Activated CD8-positive, alpha-beta memory T cell treated with anti-CD3 and anti-CD28 coated beads, Interleukin-2, amount 10 ng/mL, durations not matched to agents 7 days and 5 days (primary cell): ENCODE data around the gene TMEM134. TPM values are rescaled to one million over a fixed set of nuclear protein-coding genes. Genes with fewer than 3 reads are reported as not detected.

Source experiments
- ATAC-seq: fragments of 150-1000 bp; cut with Tn5 transposase; one replicate; pipeline ENCODE4 v1.10.0; 2021; ENCODE audit warnings: moderate library complexity
- CTCF ChIA-PET: fragments of 350-600 bp; sonication (Branson Sonifier 250); formaldehyde crosslinking; loops from one replicate; lab custom pipeline; 2021; ENCODE audit warnings: antibody characterized with exemption; lab: Charles Lee
- DNase-seq: peaks from one replicate; pipeline ENCODE4 v3.0.0-alpha.2; 2020
- H3K27ac Mint-ChIP-seq: one replicate; pipeline ENCODE4 v1.8.0; 2021; ENCODE audit warnings: mild to moderate bottlenecking, mixed read lengths
- H3K27me3 Mint-ChIP-seq: one replicate; pipeline ENCODE4 v1.8.0; 2021; ENCODE audit warnings: mixed read lengths
- H3K36me3 Mint-ChIP-seq: one replicate; pipeline ENCODE4 v1.8.0; 2021; ENCODE audit warnings: mild to moderate bottlenecking, mixed read lengths
- H3K4me1 Mint-ChIP-seq: one replicate; pipeline ENCODE4 v1.8.0; 2021; ENCODE audit warnings: mixed read lengths
- H3K4me3 Mint-ChIP-seq: one replicate; pipeline ENCODE4 v1.8.0; 2021; ENCODE audit warnings: mild to moderate bottlenecking, moderate library complexity, mixed read lengths
- H3K9me3 Mint-ChIP-seq: one replicate; pipeline ENCODE4 v1.8.0; 2022; ENCODE audit warnings: low read depth, mixed read lengths
- total RNA-seq, 2 experiments: library from RNA; stranded (reverse); gene quantifications; one replicate each; pipeline ENCODE4 v1.2.3, GENCODE V29; 2021

Gene TMEM134
- total RNA-seq, 2 experiments from 2014 or later, result 32.8 to 41.9 TPM

GRCh38 chr11:67504950-67505581 lies 36.0 kb upstream of the TMEM134 start, which contains the start of gene PITPNM1:
TSS of gene PITPNM1 (minus strand) at chr11:67505363. CDS start at chr11:67504180, 1,183 bp downstream.
- CTCF ChIA-PET, result interaction anchor here (0.6 to 3.3 kb wide), 21 partner anchors 17 to 159 kb away, joined by 3 to 23 read pairs (median 3); partner anchors contain the start of genes CABP4, PPP1CA, PTPRCAP and RAD9A
- peak within 1 kb of the TSS; percentile 92 for H3K4me3 Mint-ChIP-seq
- H3K36me3 Mint-ChIP-seq, result peaks cover 28% of the 10 kb centered on the region
- no peaks in the 10 kb centered on the region for H3K27me3 Mint-ChIP-seq
- peak within 1 kb of the TSS; percentile 94 for H3K27ac Mint-ChIP-seq
- peak; percentile 22 for ATAC-seq
- H3K4me1 Mint-ChIP-seq, result peaks cover 53% of the 10 kb centered on the region
- peak; percentile 85 for DNase-seq
- H3K9me3 Mint-ChIP-seq, result no peaks in the 10 kb centered on the region

- H3K4me3 Mint-ChIP-seq, result peak overlapping the region; percentile 92
- no peaks in the 10 kb centered on the region for H3K9me3 Mint-ChIP-seq
- H3K36me3 Mint-ChIP-seq, result peaks cover 32% of the 10 kb centered on the region
- CTCF ChIA-PET, result interaction anchor here (0.6 to 3.3 kb wide), 9 partner anchors 17 to 142 kb away, joined by 3 to 23 read pairs (median 4); partner anchors contain the start of genes PPP1CA, PTPRCAP, RAD9A and TBC1D10C
- H3K4me1 Mint-ChIP-seq, result peaks cover 50% of the 10 kb centered on the region
- H3K27me3 Mint-ChIP-seq, result no peaks in the 10 kb centered on the region
- DNase-seq (peak; percentile 58), ATAC-seq (no peak)
- H3K27ac Mint-ChIP-seq, result peak overlapping the region; percentile 84
Observed at GRCh38 chr11:67504005-67504949, 35.2 kb upstream of the TMEM134 start.

GRCh38 chr11:67503119-67504004 lies 34.3 kb upstream of the TMEM134 start:
- Mint-ChIP-seq H3K27ac (no peak overlapping the region), H3K4me1 (peaks cover 42% of the 10 kb centered on the region), H3K4me3 (peak overlapping the region; percentile 57), H3K36me3 (peaks cover 33% of the 10 kb centered on the region), H3K9me3 (no peaks in the 10 kb centered on the region), H3K27me3 (no peaks in the 10 kb centered on the region)
- ATAC-seq (no peak), DNase-seq (no peak)
- CTCF ChIA-PET, result interaction anchor here (2.1 to 3.3 kb wide), 2 partner anchors 19 to 100 kb away, joined by 4 to 23 read pairs; partner anchors contain the start of genes PPP1CA and TBC1D10C

DNA sequence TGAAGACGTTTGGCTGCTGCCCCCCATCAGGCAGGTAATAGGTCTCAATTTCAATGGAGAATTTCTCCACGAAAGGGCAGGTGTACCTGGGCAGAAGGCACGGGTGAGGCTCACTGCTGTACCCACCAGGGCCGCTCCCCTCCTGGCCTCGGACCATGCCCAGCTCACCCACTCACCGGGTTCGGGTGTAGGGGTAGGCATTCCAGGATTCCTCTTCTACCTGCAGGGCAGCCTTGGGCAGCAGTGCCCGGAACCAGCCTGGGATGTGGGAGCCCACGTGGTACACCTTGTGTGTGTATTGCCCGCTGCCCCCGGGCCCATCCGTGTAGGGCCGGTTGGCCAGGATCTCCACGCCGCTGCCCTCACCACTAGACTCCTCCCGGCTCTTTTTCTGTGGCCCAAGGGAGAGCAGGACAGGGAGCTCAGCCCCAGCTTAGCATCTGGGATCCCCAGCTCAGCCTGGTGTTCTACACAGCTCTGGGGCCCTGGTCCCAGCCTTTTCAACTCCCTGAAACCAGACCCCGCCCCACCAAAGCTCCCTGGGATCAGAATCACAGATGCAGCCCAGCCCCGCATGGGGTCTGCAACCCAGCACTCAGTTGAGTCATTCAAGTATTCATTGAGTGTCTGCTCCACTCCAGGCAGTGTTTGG lies 33.4 kb upstream of the TMEM134 start:
- H3K4me1 Mint-ChIP-seq, result peaks cover 40% of the 10 kb centered on the region
- H3K27ac Mint-ChIP-seq, result no peak overlapping the region
- H3K36me3 Mint-ChIP-seq, result peaks cover 35% of the 10 kb centered on the region
- no peak for ATAC-seq
- H3K4me3 Mint-ChIP-seq, result peak overlapping the region; percentile 34
- H3K9me3 Mint-ChIP-seq, result no peaks in the 10 kb centered on the region
- CTCF ChIA-PET, result interaction anchor here (1.0 to 2.1 kb wide), 3 partner anchors 13 to 127 kb away, joined by 3 to 4 read pairs (median 3); no protein-coding TSS in a partner anchor
- no peaks in the 10 kb centered on the region for H3K27me3 Mint-ChIP-seq
- no peak for DNase-seq

DNA sequence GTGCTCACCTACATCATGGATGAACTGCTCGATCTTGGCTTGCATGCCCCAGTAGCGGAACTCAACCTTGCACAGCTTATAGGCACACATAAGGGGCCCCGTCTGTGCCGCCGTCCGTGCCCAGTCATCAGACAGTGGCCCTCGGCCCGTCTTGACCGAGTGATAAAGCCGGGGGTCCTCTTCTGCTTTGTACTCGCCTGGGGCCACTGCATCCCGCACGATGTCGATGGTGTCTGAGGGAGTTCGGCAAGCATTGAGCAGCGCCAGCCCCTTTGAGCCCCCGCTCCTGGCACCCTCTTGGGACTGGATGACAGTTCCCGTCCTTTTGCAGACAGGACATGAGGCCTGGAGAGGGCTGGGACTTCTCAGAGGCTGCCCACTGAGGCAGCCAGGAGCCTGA lies 32.8 kb upstream of the TMEM134 start:
- H3K36me3 Mint-ChIP-seq, result peaks cover 32% of the 10 kb centered on the region
- H3K4me1 Mint-ChIP-seq, result peaks cover 34% of the 10 kb centered on the region
- no peak overlapping the region for H3K27ac Mint-ChIP-seq
- ATAC-seq (no peak), DNase-seq (no peak)
- no peaks in the 10 kb centered on the region for H3K27me3 Mint-ChIP-seq
- CTCF ChIA-PET, result interaction anchor here (1.0 to 2.1 kb wide), 3 partner anchors 13 to 127 kb away, joined by 3 to 4 read pairs (median 3); no protein-coding TSS in a partner anchor
- H3K9me3 Mint-ChIP-seq, result no peaks in the 10 kb centered on the region
- H3K4me3 Mint-ChIP-seq, result no peak overlapping the region

GRCh38 chr11:67500831-67501715 lies 32.0 kb upstream of the TMEM134 start:
- no peak overlapping the region for H3K4me3 Mint-ChIP-seq
- H3K27me3 Mint-ChIP-seq, result no peaks in the 10 kb centered on the region
- H3K27ac Mint-ChIP-seq, result no peak overlapping the region
- no peak for ATAC-seq
- CTCF ChIA-PET, result interaction anchor here (1.2 to 2.1 kb wide), 2 partner anchors 12 to 17 kb away, joined by 3 to 4 read pairs; no protein-coding TSS in a partner anchor
- peaks cover 26% of the 10 kb centered on the region for H3K4me1 Mint-ChIP-seq
- H3K36me3 Mint-ChIP-seq, result peaks cover 27% of the 10 kb centered on the region
- no peaks in the 10 kb centered on the region for H3K9me3 Mint-ChIP-seq
- DNase-seq, result no peak

DNA sequence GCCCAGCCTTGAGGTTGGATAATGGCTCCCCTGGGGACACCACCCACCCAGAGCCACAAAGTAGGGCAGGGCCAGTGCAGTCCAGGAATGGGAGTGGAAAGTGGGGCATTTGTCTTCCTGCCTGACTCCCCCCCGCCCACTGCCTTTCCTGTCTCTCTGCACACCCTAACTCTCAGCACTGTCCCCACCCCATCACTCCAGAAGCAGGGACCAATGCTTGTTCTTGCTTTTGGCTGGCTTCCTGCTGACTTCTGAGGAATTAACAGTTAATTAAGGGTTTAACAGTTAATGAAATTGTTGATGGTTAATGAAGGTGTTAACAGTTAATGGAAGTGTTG lies 31.4 kb upstream of the TMEM134 start:
- H3K4me1 Mint-ChIP-seq, result peaks cover 20% of the 10 kb centered on the region
- no peaks in the 10 kb centered on the region for H3K27me3 Mint-ChIP-seq
- DNase-seq (no peak), ATAC-seq (no peak)
- peaks cover 27% of the 10 kb centered on the region for H3K36me3 Mint-ChIP-seq
- H3K4me3 Mint-ChIP-seq, result no peak overlapping the region
- CTCF ChIA-PET, result no interaction called here
- H3K9me3 Mint-ChIP-seq, result no peaks in the 10 kb centered on the region
- H3K27ac Mint-ChIP-seq, result no peak overlapping the region

- CTCF ChIA-PET, result no interaction called here
- Mint-ChIP-seq H3K27ac (no peak overlapping the region), H3K36me3 (peaks cover 27% of the 10 kb centered on the region)
Observed at GRCh38 chr11:67499808-67500483, 30.9 kb upstream of the TMEM134 start.

DNA sequence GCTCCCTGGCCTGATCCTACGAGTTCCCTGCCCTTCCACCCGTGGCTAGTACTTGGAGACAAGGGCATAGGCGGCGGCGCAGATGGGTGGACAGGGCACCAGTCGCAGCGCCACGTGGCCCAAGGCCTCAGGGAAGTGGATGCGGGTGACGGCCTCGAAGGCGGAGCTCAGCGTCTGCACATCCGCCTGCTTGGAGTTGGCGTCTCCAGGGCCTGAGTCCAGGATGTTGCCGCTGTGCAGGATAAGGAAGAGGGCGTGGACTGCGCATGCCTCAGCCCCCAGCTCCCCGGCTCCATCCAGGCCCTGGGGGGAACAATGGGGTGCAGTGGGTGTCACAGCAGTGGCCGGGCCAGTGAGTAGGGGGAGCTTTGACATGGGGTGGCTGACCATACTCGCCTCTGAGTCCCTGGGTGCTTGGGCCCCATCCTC lies 29.5 kb upstream of the TMEM134 start:
- Mint-ChIP-seq H3K27me3 (no peaks in the 10 kb centered on the region), H3K27ac (no peak overlapping the region), H3K9me3 (no peaks in the 10 kb centered on the region), H3K36me3 (peaks cover 27% of the 10 kb centered on the region), H3K4me3 (no peak overlapping the region), H3K4me1 (peaks cover 15% of the 10 kb centered on the region)
- DNase-seq (no peak), ATAC-seq (no peak)
- CTCF ChIA-PET, result no interaction called here

More at GRCh38 chr11:67499808-67500483, 30.9 kb upstream of the TMEM134 start:
- Mint-ChIP-seq H3K27me3 (no peaks in the 10 kb centered on the region), H3K9me3 (no peaks in the 10 kb centered on the region), H3K4me1 (peaks cover 19% of the 10 kb centered on the region), H3K4me3 (no peak overlapping the region)
- no peak for DNase-seq
- no peak for ATAC-seq

GRCh38 chr11:67497656-67498291 lies 28.7 kb upstream of the TMEM134 start:
- H3K27me3 Mint-ChIP-seq, result no peaks in the 10 kb centered on the region
- H3K9me3 Mint-ChIP-seq, result no peaks in the 10 kb centered on the region
- H3K4me3 Mint-ChIP-seq, result no peak overlapping the region
- CTCF ChIA-PET, result no interaction called here
- no peak overlapping the region for H3K27ac Mint-ChIP-seq
- peaks cover 23% of the 10 kb centered on the region for H3K36me3 Mint-ChIP-seq
- no peak for DNase-seq
- H3K4me1 Mint-ChIP-seq, result peaks cover 10% of the 10 kb centered on the region
- ATAC-seq, result no peak

DNA sequence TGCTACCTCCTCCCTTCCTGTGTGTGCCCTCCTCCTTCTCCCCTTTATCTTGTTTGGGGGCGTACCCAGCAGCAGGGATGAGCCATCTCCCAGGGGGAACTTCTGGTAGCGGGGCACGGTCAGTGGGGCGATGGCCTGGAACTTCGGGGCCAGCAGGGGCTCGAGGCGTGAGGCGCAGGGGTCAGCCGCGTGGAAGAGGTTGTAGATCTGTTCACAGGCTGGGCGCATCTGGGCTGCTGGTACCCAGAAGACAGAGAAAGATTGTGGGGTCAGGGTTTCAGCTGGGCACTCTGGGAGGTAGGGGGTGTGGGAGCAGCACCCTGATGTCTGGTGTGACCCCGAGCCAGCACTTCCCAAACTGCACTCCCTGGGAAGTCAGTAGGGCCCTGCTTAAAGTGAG lies 27.1 kb upstream of the TMEM134 start:
- ATAC-seq, result no peak
- H3K4me1 Mint-ChIP-seq, result peaks cover 6% of the 10 kb centered on the region
- H3K4me3 Mint-ChIP-seq, result no peak overlapping the region
- CTCF ChIA-PET, result no interaction called here
- H3K36me3 Mint-ChIP-seq, result peaks cover 18% of the 10 kb centered on the region
- H3K9me3 Mint-ChIP-seq, result no peaks in the 10 kb centered on the region
- H3K27ac Mint-ChIP-seq, result no peak overlapping the region
- no peaks in the 10 kb centered on the region for H3K27me3 Mint-ChIP-seq
- DNase-seq, result no peak
